Measurements from ENCODE around the gene NEMF.
"Not testable (repeated sequence)": the region's sequence is repeated elsewhere in the genome, so short reads cannot be mapped to it uniquely, and the experiment has no call there.

The NEMF gene

DNA sequence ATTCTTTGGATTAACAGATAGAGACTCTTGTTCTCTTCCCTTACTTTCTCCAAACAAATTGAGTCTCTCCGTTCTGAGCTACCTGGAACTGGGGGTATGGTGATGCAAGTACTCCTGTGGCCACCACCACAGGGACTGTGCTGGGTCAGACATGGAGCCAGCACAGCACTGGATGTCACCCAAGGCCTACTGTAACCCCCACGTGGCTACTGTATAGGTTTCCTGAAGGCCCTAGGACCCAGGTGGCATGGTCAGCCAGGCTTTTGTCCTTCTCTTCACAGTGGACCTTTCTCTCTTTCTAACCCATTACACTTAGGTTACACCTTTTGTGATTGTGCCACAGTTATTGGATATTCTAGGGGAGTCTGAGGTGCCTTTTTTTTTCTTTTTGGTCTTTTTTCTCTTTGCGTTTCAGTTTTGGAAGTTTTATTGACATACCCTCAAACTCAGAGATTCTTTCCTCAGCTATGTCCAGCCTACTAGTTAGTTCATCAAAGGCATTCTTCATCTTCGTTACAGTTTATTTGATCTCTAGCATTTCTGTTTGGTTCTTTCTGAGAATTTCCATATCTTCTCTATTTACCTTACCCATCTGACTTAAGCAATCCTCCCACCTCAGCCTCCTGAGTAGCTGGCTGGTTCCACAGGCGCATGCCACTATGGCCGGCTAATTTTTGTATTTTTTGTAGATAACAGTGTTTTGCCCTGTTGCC, 90.6 kb downstream of the NEMF start:
- no peak for DNase-seq

DNA sequence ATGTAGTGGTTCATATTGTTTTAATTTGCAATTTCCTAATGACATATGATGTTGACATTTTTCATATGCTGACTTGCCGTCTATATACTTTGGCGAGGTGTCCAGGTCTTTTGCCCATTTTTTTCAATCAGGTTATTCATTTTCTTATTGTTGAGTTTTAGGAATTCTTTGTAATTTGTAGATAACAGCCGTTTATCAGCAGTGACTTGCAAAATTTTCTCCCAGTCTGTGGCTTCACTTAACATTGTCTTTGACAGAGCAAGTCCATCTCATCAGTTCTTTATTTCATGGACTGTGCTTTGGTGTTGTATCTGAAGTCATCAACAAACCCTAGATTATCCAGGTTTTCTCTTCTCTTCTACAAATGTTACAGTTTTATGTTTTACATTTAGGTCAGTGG, 97.2 kb downstream of the NEMF start:
- no peak for DNase-seq

DNA sequence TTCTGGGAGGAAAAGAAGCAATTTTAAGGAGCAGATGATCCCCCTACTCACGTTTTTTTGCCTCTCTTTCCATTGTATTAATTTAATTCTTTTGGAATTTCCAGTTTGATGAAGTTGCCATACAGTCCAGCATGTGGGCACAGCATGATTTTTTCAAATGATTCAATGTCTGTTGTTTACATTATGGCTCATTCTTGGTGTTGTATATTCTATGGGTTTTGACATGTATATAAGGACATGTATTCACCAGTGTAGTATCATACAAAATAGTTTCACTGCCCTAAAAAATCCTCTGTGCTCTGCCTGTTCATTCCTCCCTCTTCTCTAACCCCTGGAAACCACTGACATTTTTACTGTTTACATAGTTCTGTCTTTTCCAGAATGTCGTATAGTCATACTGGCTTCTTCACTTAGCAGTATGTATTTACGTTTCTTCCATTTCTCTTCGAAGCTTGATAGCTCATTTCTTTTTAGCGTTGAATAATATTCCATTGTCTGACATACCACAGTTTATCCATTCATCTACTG, 98.0 kb downstream of the NEMF start:
- no peak for DNase-seq

DNA sequence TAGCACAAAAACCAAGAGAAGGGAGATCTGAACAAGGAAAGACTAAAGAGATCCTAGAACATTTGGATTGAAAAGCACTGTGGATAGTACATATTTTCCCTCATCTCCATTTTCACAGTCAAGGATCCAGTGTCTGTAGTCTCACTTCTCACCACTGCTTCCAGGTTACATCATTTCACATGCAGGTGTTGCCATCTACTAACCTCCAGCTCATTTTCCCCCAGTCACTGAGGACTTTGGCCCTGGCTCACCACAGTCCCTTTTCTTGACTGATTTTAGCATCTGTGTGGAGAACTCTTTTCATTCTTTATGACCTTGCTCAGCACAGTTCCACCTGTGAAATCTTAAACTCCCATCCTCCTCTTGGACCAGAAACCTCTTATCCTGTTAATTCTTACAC, 106.1 kb downstream of the NEMF start:
- not testable (repeated sequence) for DNase-seq

DNA sequence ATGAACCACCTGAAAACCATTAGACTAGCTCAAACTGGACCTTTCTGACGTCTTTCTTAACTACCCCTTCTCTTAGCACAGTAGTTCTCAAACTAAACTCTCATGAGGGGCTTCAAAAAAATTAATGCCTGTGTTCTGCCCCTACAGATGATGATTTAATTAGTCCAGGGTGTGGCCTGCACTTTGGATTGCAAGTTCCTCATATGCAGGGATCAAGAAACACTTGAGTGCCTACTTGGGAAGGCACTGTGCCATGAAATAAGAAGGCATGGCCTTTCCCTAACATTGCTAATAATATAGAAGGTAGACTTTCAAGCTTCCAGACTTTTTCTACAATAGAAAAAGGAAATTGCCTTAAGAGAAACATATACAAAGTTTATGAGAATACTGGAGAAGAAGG, 107.4 kb downstream of the NEMF start:
- no peak for DNase-seq

DNA sequence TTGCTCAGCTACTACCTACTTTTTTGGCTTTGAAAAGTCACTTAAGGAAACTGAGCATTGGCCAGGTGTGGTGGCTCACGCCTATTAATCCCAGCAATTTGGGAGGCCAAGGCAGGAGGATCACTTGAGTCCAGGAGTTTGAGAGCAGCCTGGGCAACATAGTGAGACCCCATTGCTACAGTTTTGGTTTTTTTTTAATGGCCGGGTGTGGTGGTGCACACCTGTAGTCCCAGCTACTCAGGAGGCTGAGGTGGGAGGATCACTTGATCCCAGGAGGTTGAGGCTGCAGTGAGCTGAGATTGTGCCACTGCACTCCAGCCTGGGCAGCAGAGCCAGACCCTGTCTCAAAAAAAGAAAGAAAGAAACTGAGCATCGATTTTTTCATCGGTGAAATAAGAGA, 116.9 kb downstream of the NEMF start:
- not testable (repeated sequence) for DNase-seq

DNA sequence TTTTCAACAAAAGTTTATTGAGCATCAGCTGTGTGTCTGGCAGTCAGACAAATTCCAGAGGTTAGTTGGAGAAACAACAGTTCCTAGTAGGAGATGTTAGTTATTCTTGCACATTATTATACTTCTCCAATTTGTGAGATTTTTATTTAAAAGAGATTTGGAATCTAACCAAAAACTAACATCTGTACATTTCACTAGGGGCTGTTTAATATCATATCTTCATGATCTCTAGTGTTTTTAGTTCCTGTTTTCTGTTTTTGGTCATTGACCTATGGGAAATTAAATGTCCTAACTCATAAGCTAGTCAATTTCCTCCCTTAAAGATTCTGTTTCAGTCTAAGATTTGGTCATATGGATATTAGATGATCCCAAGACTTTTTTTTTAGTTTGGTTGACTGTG, 118.8 kb downstream of the NEMF start:
- no peak for DNase-seq

DNA sequence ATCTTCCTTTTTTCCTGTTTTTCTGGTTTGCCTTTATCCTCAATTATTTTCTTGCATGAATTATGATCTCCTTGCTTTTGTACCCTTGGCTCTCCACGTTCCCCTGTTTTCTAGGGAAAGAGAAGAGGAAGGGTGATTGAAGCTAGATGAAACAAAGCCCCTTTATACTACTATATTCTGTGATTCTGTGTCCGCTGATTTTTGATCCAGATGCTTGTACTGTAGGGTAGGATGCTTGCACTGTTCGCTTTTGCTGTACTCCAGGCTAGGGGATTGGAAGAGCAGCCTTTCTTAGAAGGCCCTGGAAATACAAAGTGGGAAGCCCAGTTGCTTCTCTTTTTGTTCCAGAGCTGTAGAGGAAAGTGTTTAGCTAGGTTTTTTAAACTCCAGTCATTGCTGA, 119.7 kb downstream of the NEMF start:
- DNase-seq: peak in 6 of 56 donors; percentile 0 to 5 (median 2)

Data from nucleus accumbens (tissue), 56 donors.